Right lobe of liver (tissue), 6 donors: ENCODE data around the gene SUV39H1. TPM values are rescaled to one million over a fixed set of nuclear protein-coding genes. Genes with fewer than 3 reads are reported as not detected.

ENCODE experiments used
- ATAC-seq, 4 donors: fragments of 200-7000 bp; cut with Tn5 transposase; one replicate each; pipeline ENCODE4 v1.9.1; 2020; ENCODE audit warnings: mild to moderate bottlenecking in 4 of 4, moderate library complexity in 4 of 4
- DNase-seq, 3 donors: peaks; one replicate each; pipeline ENCODE4 v3.0.0-alpha.2; 2020
- H3K27ac ChIP-seq, 3 donors: fragments of 200-600 bp; one replicate each; pipeline ENCODE4 v1.8.0; 2022
- H3K27me3 ChIP-seq, 2 donors: fragments of 200-600 bp; one replicate each; pipeline ENCODE4 v1.8.0; 2022
- H3K36me3 ChIP-seq, 4 donors: fragments of 200-600 bp; sonication (generic) in 1 of 4; one replicate each; pipeline versions ENCODE4 v1.5.1 to v1.8.0; 2017 to 2022; ENCODE audit warnings: control low read depth in 1 of 4
- H3K4me1 ChIP-seq, 4 donors: fragments of 200-600 bp; sonication (generic) in 1 of 4; one replicate each; pipeline versions ENCODE4 v1.5.1 to v1.8.0; 2017 to 2022; ENCODE audit warnings: control low read depth in 1 of 4
- H3K4me3 ChIP-seq, 3 donors: fragments of 200-600 bp; one replicate each; pipeline ENCODE4 v1.8.0; 2022
- H3K9me3 ChIP-seq, 4 donors: fragments of 200-600 bp; sonication (generic) in 1 of 4; one replicate each; pipeline versions ENCODE4 v1.5.1 to v1.8.0; 2017 to 2022; ENCODE audit warnings: control low read depth in 1 of 4
- POLR2A ChIP-seq: fragments of 450-650 bp; IDR thresholded peaks from one replicate; pipeline ENCODE4 v1.6.1; 2017; ENCODE audit warnings: antibody characterized with exemption, mild to moderate bottlenecking
- WGBS: methylation state at CpG from one replicate; pipeline ENCODE4 v1.1.6; 2018; ENCODE audit warnings: low coverage, low lambda C conversion rate; ENCODE audit not compliant: insufficient coverage; ENCODE audit errors: missing lambda C conversion rate; 5-methylcytosine and 5-hydroxymethylcytosine counted together
- intact Hi-C, 2 donors: fragments of 100-400 bp; cut with DNase I; formaldehyde crosslinking; loops; one replicate each; pipeline versions ENCODE4 v1.11.2 to v1.14.1; 2022
- total RNA-seq, 6 experiments: library from RNA; depleted of rRNA in 2 of 6; stranded (reverse); fragments of >200 nt in 2 of 6; fragmentation: NEBNext Ultra II Directional in 3 of 6; extraction: Animal tissue kit (Norgen Biotek cat#: 25700) in 3 of 6; gene quantifications; one replicate each; pipeline versions ENCODE4 v1.1.0 to v1.2.4, GENCODE V29; 2016 to 2023
- TF ChIP-seq, protein P1 (sequence below), 4 donors: fragments of 200-600 bp in 3 of 4; fragments of 450-650 bp in 1 of 4; IDR thresholded peaks; one replicate each; pipeline versions ENCODE4 v1.5.1 to v1.8.0; 2016 to 2022; ENCODE audit warnings: antibody characterized with exemption in 4 of 4, mild to moderate bottlenecking in 2 of 4
- donor health status: DM: no; HTN: yes; CAD: no.
- donor health status: DM: no; HTN: no; CAD: no.
- donor health status: DM: no; HTN: no; CAD: no.
- donor health status: DM: no; HTN: yes; CAD: no.
- donor health status: DM: no; HTN: yes; CAD: no.

Gene SUV39H1
- total RNA-seq, 6 experiments from 2014 or later: 2.2 to 10.8 (median 3.5) TPM

DNA sequence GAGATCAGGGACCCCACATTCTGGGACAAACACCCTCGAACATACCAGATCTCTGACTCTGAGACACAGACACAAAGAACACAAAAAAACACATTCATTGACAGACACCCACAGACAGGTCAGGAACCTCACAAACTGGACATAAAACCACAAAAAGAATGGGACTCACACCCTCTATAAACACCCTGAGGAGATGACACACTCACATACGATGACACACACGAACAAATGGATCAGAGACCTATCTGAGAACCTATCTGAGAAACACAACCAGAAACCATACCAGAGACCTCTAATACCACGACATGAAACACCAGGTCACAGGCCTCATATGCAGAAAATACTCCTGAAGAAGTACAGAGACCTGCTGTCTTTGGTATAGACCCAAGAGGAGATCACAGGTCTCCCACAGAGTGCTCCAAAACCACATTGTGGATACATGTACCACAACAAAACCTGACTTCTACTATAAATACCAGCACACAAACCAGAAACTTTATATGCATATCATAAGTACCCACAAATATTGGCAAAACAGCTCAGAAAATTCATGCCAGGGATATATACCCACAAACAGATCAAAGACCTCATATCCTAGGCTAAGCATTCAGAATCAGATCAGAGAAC lies 19.5 kb downstream of the SUV39H1 start:
- WGBS: 63% methylated on average over 4 of the region's 4 CpGs
- intact Hi-C loops: no loop called here
- TF ChIP-seq, protein P1, sequence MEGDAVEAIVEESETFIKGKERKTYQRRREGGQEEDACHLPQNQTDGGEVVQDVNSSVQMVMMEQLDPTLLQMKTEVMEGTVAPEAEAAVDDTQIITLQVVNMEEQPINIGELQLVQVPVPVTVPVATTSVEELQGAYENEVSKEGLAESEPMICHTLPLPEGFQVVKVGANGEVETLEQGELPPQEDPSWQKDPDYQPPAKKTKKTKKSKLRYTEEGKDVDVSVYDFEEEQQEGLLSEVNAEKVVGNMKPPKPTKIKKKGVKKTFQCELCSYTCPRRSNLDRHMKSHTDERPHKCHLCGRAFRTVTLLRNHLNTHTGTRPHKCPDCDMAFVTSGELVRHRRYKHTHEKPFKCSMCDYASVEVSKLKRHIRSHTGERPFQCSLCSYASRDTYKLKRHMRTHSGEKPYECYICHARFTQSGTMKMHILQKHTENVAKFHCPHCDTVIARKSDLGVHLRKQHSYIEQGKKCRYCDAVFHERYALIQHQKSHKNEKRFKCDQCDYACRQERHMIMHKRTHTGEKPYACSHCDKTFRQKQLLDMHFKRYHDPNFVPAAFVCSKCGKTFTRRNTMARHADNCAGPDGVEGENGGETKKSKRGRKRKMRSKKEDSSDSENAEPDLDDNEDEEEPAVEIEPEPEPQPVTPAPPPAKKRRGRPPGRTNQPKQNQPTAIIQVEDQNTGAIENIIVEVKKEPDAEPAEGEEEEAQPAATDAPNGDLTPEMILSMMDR (IDR thresholded peaks at IDR 0.05): no peak
- no peak for TF ChIP-seq POLR2A
- Histone ChIP-seq H3K9me3 (no peaks in the 10 kb centered on the region), H3K27ac (no peak overlapping the region), H3K4me1 (peaks cover 0 to 14% (median 0%) of the 10 kb centered on the region in 4 donors), H3K4me3 (no peak overlapping the region), H3K27me3 (no peaks in the 10 kb centered on the region), H3K36me3 (no peaks in the 10 kb centered on the region)
- DNase-seq (no peak), ATAC-seq (no peak)

DNA sequence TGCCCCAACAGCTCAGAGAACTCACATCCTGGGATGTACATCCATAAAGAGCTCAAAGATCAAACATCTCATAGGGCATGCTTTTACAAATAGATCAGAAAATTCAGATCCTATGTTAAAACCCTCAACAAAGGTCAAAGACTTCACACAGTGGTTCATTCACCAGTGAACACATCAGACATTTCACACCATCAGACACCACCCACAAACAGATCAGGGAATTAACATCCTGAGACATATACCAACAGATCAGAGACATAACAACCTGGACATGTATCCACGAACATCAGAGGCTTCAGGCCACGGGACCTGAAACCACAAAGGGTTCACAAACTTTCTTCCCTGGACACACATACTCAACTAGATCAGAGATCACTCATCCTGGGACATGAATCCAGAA lies 23.4 kb downstream of the SUV39H1 start:
- Histone ChIP-seq H3K4me3 (no peak overlapping the region), H3K4me1 (no peaks in the 10 kb centered on the region), H3K9me3 (no peaks in the 10 kb centered on the region), H3K27ac (no peak overlapping the region), H3K36me3 (no peaks in the 10 kb centered on the region), H3K27me3 (no peaks in the 10 kb centered on the region)
- DNase-seq (no peak), ATAC-seq (no peak)
- TF ChIP-seq, protein P1 (IDR thresholded peaks at IDR 0.05): no peak
- TF ChIP-seq POLR2A: no peak
- WGBS: 78% methylated on average over 2 of the region's 2 CpGs
- intact Hi-C loops: no loop called here

DNA sequence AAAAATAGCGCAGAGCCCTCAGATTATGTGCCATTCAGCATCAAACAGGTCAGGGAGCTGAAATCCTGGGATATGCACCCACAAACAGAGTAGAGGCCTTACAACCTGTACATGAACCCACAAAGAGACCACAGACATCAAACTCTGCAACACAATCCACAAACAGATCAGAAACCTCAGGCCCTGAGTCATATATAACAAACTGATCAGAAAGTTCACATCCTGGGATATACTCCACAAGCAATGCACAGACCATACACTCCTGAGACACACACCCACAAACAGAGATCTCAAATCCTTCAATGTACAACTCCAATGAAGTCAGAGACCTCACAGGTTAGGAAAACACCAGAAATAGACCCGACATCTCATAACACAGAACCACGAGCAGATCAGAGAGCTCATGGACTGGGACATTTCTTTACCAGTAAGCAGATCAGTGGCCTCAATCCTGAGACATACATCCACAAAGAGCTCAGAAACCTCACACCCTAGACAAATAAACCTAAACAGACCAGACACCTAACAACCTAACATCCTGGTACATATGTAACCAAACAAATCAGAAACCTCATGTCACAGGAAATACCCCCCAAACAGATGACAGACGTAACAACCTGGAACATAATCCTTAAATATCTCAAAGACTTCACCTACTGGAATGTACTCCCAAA lies 24.2 kb downstream of the SUV39H1 start:
- intact Hi-C loops: no loop called here
- Histone ChIP-seq H3K9me3 (no peaks in the 10 kb centered on the region), H3K36me3 (no peaks in the 10 kb centered on the region), H3K4me3 (no peak overlapping the region), H3K4me1 (no peaks in the 10 kb centered on the region), H3K27me3 (no peaks in the 10 kb centered on the region), H3K27ac (no peak overlapping the region)
- no peak for TF ChIP-seq POLR2A
- TF ChIP-seq, protein P1 (IDR thresholded peaks at IDR 0.05): no peak
- ATAC-seq (no peak), DNase-seq (no peak)
- WGBS: 25% methylated on average over 4 of the region's 4 CpGs

DNA sequence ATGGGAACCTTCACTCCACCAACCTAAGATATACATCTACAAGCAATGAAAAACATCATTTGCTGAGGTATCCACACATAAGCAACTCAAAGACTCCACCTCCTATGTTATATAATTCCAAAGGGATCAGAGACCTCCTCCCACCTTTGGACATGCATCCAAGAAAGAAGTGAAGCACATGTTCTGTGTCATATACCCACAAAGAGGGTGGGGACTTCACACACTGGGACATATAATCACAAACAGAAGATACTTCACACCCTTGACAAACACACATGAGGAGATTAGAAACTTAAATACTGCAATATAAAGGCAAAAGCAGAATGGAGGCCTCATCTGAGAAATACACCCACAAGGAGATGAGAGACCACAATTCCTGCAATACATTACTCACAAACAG lies 25.4 kb downstream of the SUV39H1 start:
- intact Hi-C loops: no loop called here
- TF ChIP-seq POLR2A: no peak
- TF ChIP-seq, protein P1 (IDR thresholded peaks at IDR 0.05): no peak
- no peak for ATAC-seq
- no peaks in the 10 kb centered on the region for H3K27me3 ChIP-seq
- no peak overlapping the region for H3K27ac ChIP-seq
- no peaks in the 10 kb centered on the region for H3K4me1 ChIP-seq
- H3K4me3 ChIP-seq: no peak overlapping the region
- no peaks in the 10 kb centered on the region for H3K9me3 ChIP-seq
- DNase-seq: no peak
- H3K36me3 ChIP-seq: no peaks in the 10 kb centered on the region
